ENCODE results near the gene TMEM151B.
"Not testable (repeated sequence)": the region's sequence is repeated elsewhere in the genome, so short reads cannot be mapped to it uniquely, and the experiment has no call there.

TMEM151B gene

DNA sequence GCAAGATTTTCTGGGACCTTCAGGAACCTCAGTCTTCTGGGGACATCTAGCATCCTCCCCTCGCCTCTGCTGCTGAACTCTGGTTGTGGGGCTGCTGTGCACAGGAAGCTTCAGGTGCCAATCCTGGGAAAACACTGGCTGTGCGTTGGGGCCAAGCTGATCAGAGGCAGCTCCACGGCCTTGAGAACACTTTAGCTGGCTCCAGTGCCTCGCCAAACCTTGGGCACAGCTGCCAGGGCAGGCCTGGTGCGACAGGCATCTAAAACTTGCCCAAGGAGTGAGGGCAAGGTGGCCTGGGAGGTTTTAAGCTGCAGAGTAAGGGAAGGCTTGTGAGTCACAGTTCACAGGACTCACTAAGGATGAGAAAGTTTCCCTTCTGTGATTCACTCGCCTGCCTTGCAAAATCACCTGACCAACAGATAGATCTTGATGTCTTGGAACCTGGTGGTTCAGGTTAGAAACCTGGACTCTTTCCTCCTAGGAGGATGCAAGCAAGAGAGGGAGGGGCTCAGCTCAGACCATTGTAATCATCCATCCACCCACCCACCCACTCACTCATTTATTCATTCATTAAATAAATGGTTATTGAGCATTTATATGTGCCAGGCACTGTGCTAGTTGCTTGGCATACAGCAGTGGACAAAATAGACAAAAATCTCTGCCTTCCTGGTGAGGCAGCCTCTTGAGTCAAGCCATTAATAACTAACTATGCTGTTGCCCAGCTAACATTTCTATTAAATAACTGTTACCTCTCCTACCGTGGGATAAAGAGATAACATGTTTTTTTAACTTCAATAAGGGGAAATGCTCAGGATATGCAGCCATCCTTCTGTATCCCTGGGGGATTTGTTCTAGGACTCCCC is 69.7 kb downstream of the TMEM151B start:
- DNase-seq (ENCODE audit: low read depth), result no peak
- H3K4me3 ChIP-seq (ENCODE audit: low read depth, low read length), result no peak overlapping the region
- TF ChIP-seq, protein P1, sequence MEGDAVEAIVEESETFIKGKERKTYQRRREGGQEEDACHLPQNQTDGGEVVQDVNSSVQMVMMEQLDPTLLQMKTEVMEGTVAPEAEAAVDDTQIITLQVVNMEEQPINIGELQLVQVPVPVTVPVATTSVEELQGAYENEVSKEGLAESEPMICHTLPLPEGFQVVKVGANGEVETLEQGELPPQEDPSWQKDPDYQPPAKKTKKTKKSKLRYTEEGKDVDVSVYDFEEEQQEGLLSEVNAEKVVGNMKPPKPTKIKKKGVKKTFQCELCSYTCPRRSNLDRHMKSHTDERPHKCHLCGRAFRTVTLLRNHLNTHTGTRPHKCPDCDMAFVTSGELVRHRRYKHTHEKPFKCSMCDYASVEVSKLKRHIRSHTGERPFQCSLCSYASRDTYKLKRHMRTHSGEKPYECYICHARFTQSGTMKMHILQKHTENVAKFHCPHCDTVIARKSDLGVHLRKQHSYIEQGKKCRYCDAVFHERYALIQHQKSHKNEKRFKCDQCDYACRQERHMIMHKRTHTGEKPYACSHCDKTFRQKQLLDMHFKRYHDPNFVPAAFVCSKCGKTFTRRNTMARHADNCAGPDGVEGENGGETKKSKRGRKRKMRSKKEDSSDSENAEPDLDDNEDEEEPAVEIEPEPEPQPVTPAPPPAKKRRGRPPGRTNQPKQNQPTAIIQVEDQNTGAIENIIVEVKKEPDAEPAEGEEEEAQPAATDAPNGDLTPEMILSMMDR (IDR thresholded peaks at IDR 0.05; ENCODE audit: control insufficient read depth, extremely low read depth, insufficient read depth), result no peak

DNA sequence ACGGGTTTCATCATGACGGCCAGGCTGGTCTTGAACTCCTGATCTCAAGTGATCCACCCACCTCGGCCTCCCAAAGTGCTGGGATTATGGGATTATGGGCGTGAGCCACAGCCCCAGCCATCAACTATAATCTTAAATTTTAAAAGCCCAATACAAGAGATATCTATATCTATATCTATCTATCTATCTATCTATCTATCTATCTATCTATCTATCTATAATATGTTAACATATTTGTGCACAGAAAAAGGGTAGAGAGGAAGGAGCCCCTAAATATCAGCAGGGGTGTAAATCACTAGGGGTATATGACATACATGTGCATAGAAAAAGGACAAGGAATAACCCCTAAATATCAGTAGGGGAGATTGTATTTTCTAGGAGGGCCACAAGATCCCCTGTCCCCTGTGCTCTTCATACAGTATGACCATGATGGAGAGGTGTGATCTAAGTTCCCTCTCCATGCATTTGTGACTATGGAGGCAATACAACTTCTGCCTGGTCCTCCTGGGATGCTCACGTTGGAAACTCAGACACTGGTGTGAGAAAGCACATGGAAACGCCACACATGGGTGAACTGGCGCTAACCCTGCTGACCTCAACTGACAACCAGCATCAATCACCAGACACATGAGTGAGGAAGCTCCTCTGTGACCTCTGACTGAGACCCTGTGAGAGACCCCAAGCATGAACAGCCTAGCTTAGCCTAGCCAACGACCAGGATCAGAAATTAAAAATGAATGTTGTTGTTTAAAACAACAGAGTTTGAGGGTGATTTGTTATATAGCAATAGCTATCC is 71.0 kb downstream of the TMEM151B start:
- TF ChIP-seq, protein P1 (IDR thresholded peaks at IDR 0.05; ENCODE audit: control insufficient read depth, extremely low read depth, insufficient read depth), result no peak
- no peak overlapping the region for H3K4me3 ChIP-seq (ENCODE audit: low read depth, low read length)
- DNase-seq (ENCODE audit: low read depth), result no peak

DNA sequence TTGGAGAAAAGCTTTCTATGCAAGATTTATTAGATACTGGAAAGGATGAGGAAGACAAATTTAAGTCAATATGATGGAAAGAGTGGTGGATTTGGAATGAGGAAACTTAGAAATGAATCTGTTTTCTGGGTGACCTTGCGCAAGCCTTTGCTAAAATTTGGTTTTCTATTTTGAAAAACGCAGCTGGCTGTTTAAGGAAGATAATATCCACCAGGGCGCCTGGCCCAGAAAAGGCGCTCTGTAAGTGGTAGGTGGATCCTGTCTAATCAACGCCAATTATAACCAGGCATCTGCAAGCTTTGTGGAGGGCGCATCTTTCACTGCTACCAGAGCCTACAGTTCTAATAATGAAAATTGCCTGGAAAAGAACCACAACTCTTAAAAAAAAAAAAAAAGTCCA is 71.8 kb downstream of the TMEM151B start:
- TF ChIP-seq, protein P1 (IDR thresholded peaks at IDR 0.05; ENCODE audit: control insufficient read depth, extremely low read depth, insufficient read depth), result no peak
- DNase-seq (ENCODE audit: low read depth), result no peak
- H3K4me3 ChIP-seq (ENCODE audit: low read depth, low read length), result no peak overlapping the region

DNA sequence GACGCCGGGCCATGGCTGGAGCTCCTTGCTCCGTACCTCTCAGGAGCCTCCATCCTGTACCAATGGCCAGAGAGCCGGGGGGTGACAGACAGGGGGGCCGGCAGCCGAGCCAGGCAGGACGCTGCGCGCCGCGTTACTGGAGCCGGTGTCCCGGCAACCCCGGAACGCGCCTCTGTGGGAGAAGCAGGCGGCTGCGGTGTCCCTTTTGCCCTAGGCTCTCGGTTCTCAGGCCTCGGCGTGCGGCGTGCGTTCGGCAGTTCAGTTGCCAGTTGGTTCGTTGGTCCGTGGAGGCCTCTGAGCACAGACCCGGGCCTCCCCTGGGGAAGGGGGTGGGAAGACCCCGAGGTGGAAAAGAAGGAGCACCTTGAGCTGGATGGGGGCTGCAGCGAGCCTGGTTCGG is 72.2 kb downstream of the TMEM151B start, which contains the start of gene SPATS1:
SPATS1 (plus strand) TSS at position 162 of the 400 bp plus-strand sequence. CDS start 446 bp downstream, outside the sequence.
- TF ChIP-seq, protein P1 (IDR thresholded peaks at IDR 0.05; ENCODE audit: control insufficient read depth, extremely low read depth, insufficient read depth), result no peak
- no peak for DNase-seq (ENCODE audit: low read depth)

DNA sequence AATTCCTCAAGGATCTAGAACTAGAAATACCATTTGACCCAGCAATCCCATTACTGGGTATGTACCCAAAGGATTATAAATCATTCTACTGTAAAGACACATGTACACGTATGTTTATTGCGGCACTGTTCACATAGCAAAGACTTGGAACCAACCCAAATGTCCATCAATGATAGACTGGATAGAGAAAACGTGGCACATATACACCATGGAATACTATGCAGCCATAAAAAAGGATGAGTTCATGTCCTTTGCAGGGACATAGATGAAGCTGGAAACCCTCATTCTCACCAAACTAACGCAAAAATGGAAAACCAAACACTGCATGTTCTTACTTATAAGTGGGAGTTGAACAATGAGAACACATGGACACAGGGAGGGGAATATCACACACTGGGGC is 76.6 kb downstream of the TMEM151B start:
- not testable (repeated sequence) for DNase-seq (ENCODE audit: low read depth); H3K4me3 ChIP-seq (ENCODE audit: low read depth, low read length)

More for the DNA sequence above, 72.2 kb downstream of the TMEM151B start, which contains the start of gene SPATS1:
- no peak within 1 kb of the TSS for H3K4me3 ChIP-seq (ENCODE audit: low read depth, low read length)

DNA sequence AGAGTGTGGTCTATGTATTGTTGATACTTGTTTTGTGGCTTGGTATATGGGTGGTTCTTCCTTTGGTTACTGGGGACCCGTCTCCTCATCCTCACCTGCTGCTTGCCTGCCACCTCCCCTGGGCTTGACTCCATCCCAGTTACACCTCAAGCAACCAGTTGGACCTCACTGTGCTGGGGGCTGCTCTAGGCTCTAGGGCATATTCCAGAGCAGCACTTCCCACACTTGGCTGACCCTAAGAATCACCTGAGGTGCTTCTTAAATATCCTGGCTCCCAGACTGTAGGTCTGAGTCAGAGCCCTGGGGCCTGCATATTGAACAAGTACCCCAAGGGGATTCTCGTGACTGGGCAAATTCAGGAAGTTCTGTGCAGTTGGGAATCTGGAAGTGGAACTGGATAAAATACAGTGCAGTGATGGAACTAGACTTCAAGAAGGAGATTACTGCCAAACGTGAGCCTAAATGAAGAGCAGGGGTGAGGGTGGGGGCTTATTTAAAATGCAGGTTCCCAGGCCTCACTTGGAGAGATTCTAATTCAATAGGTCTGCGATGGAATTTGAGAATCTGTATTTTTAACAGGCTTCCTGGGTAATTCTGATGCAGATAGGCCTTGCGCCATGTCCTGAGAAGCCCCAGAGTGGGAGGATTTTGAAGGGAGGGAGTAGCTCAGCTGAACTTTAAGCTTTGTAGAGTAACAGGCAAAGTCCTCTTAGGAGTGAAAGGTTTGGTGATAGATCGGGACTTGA is 79.8 kb downstream of the TMEM151B start:
- TF ChIP-seq, protein P1 (IDR thresholded peaks at IDR 0.05; ENCODE audit: control insufficient read depth, extremely low read depth, insufficient read depth), result no peak
- DNase-seq (ENCODE audit: low read depth), result no peak
- no peak overlapping the region for H3K4me3 ChIP-seq (ENCODE audit: low read depth, low read length)

GRCh38 chr6:44350650-44350994 is 80.4 kb downstream of the TMEM151B start:
- not testable (repeated sequence) for DNase-seq (ENCODE audit: low read depth)

More at GRCh38 chr6:44350650-44350994, 80.4 kb downstream of the TMEM151B start:
- not testable (repeated sequence) for H3K4me3 ChIP-seq (ENCODE audit: low read depth, low read length)

Measured in LNCaP clone FGC (cell line).